Measurements from ENCODE around the gene CGNL1.
A peak's percentile ranks its signal among the peaks of the same experiment; 100 is the strongest.

Gene CGNL1

DNA sequence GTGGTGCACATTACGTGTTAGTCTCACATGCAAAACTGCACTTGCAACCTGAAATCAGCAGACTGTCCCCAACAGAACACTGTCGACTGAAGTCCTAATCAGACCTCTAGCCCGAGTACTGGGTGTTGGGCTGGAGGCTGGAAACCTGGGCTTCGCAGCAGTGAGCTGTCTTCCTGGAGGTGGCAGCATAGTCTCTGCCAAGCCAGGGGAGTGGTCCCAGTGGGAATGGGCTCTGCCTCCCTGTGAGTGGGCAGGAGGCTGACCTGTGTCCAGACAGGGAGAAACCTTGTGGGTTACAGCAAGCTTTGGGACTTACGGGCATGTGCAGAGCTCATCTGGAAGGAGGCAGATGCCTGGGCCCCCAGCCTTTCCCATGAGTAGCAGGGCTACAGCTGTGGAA is 177.2 kb downstream of the CGNL1 start:
- peak in 1 of 2 experiments; percentile 31 for DNase-seq

DNA sequence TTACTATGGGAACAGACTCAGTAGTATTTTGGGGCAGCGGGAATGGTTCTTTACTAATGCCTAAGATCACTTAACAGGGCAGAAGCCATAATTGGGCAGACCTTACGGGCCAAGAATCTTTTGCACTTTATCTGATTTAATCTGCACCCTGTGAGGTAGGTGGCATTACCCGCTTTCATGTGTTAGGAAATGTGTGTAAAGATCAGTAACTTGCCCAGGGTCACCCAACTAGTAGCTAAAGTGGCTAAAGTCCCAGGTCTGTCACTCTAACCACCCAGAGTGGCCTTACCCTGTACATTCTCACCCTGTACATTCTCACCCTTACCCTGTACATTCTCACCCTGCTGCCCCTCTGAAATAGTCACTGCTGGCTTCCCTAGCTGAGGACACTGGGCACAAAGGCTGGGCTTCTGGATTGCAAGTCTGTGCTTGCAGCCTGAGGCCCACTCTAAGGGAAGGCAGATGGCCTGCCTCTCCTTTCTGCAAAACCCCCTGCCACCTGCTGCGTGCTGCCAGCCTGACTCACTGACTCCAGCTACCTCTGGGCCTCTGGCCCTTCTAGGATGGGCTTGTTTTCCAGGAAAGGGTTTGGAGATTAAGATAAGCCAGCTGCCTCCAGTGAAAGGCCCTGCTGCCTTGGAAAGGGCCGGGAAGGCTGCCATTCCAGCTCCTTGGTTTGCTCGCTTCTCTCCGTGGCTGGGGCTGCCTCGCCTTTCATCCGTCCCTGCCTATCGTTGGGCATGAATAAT is 177.9 kb downstream of the CGNL1 start:
- peak; percentile 80 to 83 for DNase-seq

DNA sequence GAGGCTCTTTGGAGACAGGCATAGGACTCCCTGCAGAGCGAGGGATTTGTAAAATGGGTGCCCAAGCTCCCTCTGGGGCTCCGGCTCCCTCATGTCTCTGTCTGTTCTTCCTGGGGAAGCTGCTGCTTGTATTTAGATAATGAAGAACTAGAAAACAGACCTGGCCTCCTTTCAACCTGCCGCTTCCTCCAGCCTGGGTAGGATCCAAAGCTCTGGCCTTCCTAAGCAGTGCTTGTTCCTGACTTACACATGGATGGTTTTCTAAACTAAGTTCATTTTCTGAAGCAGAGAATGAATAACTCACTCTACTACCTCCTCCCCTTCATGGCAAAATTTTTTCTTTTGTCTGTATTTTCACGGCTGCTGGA is 178.5 kb downstream of the CGNL1 start:
- peak in 1 of 2 experiments; percentile 42 for DNase-seq

DNA sequence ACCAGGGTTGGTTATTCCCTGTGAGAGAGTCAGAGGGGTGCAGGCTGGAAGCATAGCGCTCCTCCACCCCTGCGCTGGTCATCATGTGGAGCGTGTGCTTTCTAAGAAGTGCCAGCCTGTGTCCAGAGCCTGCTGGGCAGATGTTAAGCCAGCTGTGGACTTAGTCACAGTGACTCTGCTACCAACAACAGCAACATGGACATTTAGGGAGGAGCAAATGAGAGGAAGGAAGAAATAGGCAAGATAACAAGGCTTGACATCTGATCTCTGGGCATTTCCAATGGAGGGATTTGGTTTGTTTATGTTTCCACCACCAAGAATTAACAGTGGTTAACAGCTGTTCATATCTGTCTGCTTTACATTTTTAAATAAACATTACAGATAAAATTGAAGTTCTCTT is 179.0 kb downstream of the CGNL1 start:
- no peak for DNase-seq

DNA sequence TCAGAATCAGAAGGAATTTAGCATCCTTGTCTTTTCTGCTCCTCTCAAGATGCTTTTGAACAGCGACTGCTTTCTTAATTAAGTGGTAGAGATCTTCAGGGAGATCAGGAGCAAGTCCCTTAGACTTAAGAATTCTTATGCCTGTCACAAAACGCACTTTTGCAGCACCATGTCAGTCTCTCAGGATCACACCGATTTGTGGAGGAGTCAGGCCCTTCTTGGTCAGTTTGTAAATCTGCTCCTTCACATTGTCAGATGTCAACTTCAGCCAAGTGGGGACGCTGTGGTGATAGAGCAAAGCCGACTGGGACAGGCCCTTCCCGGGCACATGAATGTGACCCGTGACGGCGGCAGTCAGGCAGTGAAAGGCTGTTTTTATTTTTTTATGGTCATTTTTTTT is 179.7 kb downstream of the CGNL1 start:
- no peak for DNase-seq

DNA sequence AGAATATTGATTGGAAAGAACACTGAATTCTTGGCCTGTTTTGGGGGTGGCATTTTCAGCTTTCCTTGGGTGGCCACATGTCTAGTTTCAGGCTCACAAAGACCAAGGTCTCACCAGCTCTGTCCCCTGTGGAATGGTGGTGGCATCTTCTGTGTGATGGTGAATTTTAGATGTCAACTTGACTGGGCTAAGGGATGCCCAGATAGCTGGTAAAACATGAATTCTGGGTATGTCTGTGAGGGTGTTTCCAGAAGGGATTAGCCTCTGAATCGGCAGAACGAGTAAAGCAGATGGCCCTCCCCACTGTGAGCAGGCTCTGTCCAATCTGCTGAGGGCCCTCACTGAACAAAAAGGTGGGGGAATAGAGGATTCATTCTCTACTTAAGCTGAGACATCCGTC is 181.0 kb downstream of the CGNL1 start:
- DNase-seq = no peak

DNA sequence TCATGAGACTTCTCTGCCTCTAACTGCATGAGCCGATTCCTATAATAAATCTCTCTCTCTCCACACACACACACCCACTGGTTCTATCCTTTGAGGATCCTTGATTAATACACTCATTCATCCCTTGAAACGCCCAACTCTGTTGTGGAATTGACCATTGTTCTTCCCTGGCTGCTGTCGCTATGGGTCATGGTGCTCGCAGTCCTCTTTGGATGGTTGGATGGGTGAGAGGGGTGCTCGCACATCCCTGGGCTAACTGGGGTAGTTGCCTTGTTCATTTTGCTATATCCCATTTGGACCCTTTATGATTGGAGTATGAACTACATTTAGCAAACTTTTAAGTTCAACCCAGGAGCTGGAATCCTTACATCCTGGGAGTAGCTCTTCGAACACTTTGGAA is 181.5 kb downstream of the CGNL1 start:
- DNase-seq = no peak

DNA sequence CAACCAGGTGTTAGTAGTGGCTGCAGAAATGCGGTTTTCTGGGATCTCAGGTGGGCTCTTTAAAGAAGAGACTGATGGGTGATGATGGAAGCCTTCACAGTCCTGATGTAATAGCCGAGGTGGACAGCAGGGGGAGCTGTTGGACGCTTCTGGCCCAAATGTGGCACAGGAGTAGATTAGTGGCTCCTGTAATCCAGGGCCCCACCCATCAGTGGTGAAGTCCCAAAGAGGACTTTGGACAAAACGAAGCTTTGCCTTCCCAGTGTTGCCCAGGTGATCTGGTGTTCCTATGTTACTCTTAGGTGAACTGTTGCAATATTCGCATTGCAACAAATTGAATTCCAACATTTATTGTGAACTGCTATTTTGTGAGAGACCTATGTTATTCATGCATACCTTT is 183.6 kb downstream of the CGNL1 start:
- DNase-seq = peak; percentile 39 to 61

DNA sequence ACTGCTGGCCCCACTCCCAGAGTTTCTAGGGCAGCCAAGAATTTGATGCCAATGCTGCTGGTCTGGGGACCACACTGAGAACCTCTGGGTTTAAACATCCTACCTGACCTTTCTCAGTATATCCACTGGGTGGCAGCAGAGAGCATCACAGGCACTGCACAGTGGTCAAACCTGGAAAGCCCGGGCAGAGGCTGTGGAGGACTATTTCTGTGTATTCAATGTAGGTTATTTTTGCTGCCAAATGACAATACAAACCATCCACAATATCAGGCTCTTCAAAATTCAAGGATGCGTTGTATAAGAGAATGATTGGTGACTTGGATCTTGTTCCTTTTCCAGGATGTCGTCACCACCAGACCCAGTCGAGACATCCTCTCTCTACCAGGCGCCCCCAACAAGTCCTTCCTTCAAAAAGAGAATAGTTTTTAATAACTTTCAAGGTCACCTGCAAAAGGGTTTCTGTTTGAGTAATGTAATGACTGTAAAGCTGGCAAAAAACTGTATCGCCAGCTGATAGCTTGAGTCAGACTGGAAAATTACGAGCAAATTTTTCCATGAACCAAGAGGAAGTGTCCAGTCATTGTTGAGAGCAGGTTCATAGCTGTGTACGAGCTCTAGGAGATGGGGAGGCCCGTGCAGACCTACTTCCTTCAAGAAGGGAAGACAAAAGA is 184.9 kb downstream of the CGNL1 start:
- DNase-seq = peak; percentile 74 to 84

DNA sequence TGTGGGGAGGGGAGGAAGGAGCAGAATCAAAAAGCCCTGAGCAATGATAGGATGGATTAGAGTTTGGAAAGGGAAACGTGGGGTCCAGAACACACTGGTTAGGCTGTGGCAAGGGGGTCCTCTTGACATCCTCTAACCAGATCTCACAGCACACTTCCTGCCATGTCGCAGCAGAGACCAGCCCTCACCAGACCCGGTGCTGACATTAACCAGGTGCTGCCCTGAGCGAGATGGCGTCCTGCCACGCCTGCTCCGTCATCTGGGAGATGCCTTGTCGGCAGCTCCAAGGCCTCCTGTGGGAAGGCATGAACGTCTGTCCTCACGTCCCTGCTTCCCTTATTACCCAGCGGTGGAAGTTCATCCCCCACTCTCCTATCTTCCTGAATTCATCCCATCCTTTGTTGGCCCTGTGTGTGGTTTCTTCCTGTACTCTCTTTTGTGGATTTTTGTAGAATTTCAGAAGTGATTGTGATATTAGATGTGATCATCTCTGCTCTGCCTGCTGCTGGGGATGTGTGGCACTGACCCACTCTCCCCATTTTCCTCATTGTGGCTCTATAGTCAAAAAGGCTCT is 186.0 kb downstream of the CGNL1 start:
- DNase-seq = no peak

DNA sequence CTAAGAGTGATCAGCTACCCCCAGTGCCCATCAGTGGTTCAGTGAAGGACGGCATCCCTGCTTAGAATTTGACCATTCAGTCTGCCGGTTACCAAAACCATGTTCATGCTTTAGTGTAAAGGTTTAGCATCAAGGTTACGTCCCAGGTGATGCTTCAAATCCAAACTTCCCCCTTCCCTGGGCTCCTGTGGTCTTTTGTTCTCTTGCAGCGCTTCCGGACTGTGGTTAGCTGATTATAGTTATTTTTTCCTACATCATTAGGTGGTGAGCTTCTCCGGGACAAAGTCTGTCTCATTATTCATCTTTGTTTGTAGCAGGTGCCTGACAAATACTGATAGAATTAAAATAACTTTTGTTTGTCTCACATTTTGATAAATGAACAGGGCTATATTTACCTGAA is 187.1 kb downstream of the CGNL1 start:
- DNase-seq = no peak

DNA sequence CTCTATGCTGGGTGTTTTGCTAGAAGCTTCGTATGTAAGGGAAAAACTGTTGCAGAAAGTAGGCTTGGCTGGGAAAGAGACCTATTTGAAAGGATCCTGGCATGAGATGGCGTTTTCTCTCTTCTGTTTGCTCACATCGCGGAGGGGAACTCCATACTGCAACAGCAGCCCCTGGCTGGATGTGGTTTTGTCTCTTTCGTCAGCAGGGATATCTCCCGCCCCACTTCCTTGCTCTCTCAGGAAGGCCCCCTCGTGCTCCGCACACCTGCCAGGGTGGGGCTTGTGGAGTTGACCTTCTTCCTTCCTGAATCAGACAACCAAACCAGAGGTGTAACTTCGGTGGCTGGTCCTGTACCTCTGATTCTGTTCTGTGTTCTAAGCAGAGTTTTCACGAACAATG is 189.0 kb downstream of the CGNL1 start:
- peak; percentile 82 to 84 for DNase-seq

DNA sequence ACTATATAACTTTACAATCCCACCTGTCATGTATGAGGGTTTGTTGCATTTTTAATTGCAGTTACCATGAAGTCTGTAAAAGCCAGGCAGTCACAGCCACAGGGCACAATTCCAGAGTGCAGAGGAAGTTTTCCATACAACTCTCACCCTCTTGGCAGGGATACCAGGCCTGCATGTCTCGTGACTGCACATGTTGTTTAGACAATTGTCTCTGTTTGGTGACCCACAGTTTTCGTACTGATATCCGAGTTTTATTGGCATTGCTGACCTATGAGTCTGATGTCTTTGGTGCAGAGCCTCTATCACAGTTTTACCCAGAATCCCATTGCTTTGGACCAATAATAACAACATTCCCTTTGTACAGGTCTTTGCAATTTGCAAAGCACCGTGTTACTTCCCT is 190.5 kb downstream of the CGNL1 start:
- DNase-seq = no peak

DNA sequence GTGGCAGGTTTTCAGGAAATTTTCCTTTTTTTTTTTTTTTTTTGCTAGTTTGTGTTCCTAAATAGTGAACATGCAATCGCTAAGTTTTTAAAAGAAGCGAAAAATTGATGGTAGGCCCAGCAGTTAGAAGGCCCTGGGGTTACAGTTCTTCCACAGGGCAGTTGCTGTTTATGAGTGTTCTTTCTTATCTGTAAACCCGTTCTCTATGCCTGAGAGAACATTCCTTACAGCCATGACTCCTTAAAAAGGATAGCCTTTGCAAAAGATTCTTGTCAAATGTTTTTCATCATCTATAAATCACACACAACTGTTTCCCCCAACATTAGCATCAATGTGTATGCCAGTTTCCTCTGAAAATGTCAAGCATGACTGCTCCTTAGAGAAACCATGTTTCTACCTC is 191.6 kb downstream of the CGNL1 start:
- DNase-seq = no peak

DNA sequence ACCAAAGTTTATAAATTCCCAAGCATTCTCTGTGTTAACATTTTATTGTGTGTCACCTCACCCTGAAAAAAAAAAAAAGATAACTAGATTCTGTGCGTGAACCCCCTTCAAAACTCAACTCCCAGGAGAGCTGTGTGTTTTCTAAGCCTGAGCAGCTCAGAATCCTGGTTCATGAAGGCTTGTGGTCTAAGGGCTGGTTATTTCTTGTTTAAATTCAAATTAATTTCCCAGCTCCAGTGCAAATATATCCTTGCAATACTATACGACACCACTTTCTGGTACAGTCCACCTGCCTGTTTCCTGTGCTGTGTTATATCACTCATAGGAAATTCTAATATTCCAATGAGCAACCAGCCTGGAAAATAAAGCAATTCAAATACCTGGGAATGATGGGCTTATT is 192.0 kb downstream of the CGNL1 start:
- DNase-seq = no peak

DNA sequence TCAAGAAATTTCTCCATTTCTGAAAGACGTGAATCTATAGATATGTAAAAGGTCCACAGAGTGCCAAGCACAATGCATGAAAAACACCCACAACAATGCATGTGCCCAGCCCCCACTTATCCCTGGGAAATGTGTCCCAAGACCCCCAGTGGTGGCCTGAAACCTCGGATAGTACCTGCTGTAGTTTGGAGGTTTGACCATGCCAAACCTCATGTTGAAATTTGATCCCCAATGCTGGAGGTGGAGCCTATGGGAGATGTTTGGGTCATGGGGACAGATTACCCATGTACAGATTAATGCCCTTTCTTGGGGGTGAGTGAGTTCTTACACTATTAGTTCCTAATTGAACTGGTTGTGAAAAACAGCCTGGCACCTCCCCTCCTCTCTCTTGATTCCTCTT is 194.0 kb downstream of the CGNL1 start:
- no peak for DNase-seq

DNA sequence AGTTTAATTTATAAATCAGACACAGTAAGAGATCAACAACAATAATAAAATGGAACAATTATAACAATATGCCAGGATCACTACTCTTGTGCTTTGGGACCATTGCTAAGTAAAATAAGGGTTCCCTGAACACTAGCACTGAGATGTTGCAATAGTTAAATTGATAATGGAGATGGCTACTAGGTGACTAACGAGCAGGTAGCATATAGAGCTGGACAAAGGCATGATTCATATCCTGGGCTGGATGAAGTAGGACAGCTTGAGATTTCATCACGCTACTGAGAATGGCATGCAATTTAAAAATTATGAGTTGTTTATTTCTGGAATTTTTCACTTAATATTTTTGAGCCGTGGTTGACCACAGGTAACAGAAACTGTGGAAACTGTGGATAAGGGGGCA is 194.7 kb downstream of the CGNL1 start:
- DNase-seq = no peak

DNA sequence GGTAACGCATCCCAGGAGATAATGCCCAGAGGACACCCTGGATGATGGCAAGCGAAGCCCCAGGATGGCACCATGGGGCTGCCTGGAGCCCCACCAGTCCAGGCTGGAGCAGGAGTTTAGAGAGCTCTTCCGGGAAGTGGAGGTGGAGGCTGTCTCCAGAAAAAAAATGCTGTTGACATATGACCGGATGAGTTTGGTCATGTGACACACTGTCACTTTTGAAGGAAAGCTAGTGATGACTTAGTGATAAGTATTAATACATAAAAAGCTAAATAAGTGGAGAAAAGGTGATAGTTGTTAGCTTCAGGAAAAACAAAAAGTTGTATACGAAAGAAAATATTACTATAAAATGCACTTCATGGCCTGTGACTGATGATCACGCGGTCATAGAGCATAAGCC is 195.4 kb downstream of the CGNL1 start:
- DNase-seq = no peak

DNA sequence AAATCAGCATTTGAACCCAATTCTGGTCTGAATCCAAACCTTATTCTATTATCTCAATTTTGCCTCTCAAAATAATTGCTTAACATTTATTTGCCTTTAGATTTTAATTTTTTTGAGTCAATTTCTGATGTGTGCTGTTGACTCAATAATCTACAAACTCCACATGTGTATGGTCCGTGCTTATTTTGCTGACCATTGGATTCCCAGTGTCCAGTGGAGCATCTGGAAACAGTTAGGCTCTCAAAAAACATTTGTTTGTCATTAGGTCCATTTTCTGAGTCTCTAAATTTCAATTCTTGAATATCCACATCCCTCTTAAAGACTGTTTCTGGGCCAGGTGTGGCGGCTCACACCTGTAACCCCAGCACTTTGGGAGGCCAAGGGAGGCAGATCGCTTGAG is 196.2 kb downstream of the CGNL1 start:
- no peak for DNase-seq

DNA sequence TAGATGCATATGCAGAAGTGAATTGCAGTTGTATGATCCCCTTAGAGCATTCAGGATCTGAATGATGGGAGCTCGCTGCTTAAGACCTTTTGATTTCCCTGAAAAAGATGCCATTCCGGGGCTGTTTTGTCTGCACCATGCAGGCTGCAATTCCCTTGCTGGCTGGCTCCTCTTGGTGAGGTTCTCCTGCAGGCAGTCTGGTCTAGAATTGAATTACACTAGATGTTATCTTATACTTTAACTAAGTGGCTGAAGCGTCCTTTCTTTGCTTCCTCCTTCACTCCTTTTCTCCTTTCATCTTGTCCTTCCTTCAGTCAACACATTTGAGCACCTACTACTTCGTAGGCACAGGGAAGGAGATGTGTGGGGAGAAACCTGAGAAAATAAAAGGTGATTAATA is 196.8 kb downstream of the CGNL1 start:
- DNase-seq = no peak

DNA sequence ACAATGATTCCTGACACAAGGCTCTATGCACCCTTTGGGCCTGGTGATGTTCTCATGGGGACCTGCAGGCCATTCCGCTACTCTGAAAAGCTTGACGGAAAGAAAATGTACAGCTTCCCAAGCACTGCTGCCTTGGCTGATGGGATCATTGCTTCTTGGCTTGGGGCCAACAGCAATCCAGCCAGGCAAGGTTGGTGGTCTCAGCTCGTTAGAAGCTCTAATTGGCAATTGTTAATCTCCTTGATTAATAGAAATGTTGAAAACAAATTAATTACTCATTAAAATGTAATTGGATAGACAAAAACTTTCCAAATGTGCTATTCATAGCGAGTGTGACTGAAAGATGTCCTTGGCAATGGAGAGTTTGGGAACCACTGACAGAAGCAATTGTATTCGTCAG is 199.1 kb downstream of the CGNL1 start:
- DNase-seq = no peak

DNA sequence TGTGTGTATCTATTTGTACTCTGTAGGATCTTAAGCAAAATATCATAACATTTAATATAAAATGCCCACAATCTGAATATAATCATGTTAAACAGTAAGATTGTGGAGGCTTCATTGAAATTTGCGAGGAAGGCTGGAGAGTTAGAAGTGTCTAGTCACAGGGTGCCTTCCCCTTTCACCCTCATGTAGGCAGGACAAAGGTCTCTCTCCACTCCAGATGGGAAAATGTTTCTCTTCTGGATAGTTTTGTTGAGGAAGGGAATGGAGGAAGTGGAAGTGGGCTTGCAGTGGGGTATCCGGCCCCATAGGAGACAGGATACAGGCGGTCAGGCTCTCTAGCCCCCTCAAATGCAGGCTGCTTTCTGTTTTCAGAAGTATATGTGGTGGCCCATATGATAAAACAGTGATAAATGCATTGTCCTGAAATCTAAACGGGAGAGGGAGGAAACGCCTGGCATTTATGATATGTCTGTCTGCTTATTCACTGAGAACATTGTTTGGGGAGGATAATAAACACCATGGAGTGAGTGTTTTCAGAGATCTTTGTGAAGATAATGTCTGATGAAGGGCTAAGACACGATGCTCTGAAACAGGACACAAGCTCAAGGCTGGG is 202.1 kb downstream of the CGNL1 start:
- no peak for DNase-seq

DNA sequence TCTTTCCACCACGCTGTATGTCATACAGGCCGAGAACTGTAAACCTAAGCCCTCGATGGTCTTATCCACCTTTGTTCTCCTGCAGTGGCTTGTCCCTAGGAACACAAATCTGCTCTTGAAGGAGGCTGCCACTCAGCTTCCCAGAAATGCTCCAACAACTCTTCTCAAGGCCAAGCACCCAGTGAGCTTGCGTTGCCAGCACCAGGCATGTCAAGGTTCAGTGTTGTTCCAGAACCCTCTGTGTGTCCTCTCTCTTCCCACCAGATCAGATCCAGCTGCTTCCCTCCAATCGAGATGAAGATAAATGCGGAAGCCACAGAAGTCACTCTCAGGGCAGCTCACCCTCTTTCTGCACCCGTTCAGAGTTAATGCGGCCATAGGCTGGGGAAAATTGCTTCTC is 204.1 kb downstream of the CGNL1 start:
- no peak for DNase-seq

DNA sequence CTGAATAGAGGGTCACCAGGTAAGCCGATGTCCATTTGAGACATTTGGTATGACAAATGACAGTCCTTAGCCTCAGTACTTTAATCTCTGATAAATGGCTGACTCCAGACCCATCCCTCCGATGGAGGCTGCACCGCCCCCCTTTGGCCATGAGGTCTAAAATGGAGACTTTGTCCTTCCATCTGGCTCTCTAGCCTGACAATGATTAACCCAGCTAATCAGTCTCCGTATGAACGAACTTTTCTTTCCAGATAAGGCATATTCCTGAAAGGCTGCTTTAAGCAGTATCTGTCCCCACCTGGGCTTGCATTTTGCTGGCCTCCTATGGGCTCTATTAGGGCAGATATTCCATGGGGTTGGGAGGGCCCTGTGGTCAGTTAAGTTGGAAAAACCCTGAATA is 204.6 kb downstream of the CGNL1 start:
- no peak for DNase-seq
